ENCODE results near the gene SEMA3B. TPM values are rescaled to one million over a fixed set of nuclear protein-coding genes. Genes with fewer than 3 reads are reported as not detected.

SEMA3B gene
- total RNA-seq, 1 experiment from 2014 or later: 7.3 TPM

DNA sequence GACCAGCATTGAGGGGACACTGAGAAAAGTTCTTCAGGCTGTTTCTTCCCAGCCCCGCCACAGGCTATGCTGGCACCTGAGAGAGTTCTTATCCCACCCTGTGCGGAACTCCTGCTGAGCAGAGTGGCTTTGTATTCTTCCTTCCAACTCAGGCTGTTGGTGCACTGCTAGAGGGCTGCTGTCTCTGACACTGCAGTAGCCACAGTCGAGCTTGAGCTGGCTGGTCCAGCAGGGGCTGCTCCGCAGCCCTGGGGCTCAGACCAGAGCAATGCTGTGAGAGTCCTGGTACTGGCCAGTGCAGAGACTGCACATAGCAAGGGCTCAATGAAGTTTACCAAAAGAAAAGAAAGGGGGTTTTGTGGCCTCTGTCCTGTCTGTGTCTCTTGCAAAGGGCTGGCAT is 29.3 kb upstream of the SEMA3B start (continued):
- TF ChIP-seq, protein P1, sequence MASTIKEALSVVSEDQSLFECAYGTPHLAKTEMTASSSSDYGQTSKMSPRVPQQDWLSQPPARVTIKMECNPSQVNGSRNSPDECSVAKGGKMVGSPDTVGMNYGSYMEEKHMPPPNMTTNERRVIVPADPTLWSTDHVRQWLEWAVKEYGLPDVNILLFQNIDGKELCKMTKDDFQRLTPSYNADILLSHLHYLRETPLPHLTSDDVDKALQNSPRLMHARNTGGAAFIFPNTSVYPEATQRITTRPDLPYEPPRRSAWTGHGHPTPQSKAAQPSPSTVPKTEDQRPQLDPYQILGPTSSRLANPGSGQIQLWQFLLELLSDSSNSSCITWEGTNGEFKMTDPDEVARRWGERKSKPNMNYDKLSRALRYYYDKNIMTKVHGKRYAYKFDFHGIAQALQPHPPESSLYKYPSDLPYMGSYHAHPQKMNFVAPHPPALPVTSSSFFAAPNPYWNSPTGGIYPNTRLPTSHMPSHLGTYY (CRISPR knock-in tag; IDR thresholded peaks at IDR 0.05): no peak
- TF ChIP-seq, protein P2, sequence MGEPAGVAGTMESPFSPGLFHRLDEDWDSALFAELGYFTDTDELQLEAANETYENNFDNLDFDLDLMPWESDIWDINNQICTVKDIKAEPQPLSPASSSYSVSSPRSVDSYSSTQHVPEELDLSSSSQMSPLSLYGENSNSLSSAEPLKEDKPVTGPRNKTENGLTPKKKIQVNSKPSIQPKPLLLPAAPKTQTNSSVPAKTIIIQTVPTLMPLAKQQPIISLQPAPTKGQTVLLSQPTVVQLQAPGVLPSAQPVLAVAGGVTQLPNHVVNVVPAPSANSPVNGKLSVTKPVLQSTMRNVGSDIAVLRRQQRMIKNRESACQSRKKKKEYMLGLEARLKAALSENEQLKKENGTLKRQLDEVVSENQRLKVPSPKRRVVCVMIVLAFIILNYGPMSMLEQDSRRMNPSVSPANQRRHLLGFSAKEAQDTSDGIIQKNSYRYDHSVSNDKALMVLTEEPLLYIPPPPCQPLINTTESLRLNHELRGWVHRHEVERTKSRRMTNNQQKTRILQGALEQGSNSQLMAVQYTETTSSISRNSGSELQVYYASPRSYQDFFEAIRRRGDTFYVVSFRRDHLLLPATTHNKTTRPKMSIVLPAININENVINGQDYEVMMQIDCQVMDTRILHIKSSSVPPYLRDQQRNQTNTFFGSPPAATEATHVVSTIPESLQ (CRISPR knock-in tag; IDR thresholded peaks at IDR 0.05): no peak
- TF ChIP-seq TCF7 (CRISPR knock-in tag; IDR thresholded peaks at IDR 0.05; ENCODE audit: low read depth) (no peak), NFATC4 (CRISPR knock-in tag; IDR thresholded peaks at IDR 0.05) (no peak), HMGA2 (CRISPR knock-in tag; IDR thresholded peaks at IDR 0.05) (no peak)

DNA sequence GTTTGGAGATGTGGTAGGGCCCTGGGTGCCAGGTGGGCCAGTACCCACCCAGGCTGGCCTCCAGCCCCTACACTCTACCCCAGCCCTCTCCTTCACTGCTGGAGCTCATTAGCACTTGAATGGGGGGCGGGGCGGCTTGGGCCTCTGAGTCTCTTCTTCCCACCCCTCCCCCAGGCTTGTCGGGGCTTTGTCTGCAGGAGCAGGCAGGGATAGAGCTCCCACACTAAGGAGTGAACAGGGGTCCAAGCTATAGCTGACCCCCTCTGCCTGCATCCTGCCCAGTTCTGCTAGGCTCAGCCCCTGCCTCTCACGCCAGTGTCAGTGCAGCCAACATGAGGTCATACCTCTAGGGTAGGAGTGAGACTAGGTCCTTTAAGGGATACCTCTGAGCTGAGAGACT is 27.8 kb upstream of the SEMA3B start:
- POLR2A ChIA-PET: interaction anchor here (0.8 to 2.5 kb wide), 6 partner anchors 14 to 62 kb away, joined by 3 to 22 read pairs (median 5); partner anchors contain the start of genes HYAL1 and SEMA3B
- Mint-ChIP-seq H3K4me1 (peaks cover 86% of the 10 kb centered on the region), H3K36me3 (peaks cover 2% of the 10 kb centered on the region; the same call in 1 of the 2 replicates), H3K27ac (peak overlapping the region; percentile 96), H3K9me3 (no peaks in the 10 kb centered on the region), H3K4me3 (peak overlapping the region; percentile 69), H3K27me3 (ENCODE audit: low read depth) (no peaks in the 10 kb centered on the region)
- TF ChIP-seq TEAD1 (CRISPR knock-in tag; IDR thresholded peaks at IDR 0.05) (peak; percentile 85; the same call in 1 of the 2 replicates), SP1 (CRISPR knock-in tag; conservative IDR thresholded peaks at IDR 0.05) (peak; percentile 82), ETV6 (CRISPR knock-in tag; IDR thresholded peaks at IDR 0.05) (0 out of 2 replicates have a peak, but pooled peaks have one; percentile 65), ZNF423 (CRISPR knock-in tag; IDR thresholded peaks at IDR 0.05) (peak; percentile 60; the same call in 1 of the 2 replicates), CBFB (CRISPR knock-in tag; IDR thresholded peaks at IDR 0.05; ENCODE audit: low read depth) (0 out of 2 replicates have a peak, but pooled peaks have one; percentile 52), CREM (CRISPR knock-in tag; IDR thresholded peaks at IDR 0.05) (0 out of 2 replicates have a peak, but pooled peaks have one; percentile 18)
- TF ChIP-seq, protein P3, sequence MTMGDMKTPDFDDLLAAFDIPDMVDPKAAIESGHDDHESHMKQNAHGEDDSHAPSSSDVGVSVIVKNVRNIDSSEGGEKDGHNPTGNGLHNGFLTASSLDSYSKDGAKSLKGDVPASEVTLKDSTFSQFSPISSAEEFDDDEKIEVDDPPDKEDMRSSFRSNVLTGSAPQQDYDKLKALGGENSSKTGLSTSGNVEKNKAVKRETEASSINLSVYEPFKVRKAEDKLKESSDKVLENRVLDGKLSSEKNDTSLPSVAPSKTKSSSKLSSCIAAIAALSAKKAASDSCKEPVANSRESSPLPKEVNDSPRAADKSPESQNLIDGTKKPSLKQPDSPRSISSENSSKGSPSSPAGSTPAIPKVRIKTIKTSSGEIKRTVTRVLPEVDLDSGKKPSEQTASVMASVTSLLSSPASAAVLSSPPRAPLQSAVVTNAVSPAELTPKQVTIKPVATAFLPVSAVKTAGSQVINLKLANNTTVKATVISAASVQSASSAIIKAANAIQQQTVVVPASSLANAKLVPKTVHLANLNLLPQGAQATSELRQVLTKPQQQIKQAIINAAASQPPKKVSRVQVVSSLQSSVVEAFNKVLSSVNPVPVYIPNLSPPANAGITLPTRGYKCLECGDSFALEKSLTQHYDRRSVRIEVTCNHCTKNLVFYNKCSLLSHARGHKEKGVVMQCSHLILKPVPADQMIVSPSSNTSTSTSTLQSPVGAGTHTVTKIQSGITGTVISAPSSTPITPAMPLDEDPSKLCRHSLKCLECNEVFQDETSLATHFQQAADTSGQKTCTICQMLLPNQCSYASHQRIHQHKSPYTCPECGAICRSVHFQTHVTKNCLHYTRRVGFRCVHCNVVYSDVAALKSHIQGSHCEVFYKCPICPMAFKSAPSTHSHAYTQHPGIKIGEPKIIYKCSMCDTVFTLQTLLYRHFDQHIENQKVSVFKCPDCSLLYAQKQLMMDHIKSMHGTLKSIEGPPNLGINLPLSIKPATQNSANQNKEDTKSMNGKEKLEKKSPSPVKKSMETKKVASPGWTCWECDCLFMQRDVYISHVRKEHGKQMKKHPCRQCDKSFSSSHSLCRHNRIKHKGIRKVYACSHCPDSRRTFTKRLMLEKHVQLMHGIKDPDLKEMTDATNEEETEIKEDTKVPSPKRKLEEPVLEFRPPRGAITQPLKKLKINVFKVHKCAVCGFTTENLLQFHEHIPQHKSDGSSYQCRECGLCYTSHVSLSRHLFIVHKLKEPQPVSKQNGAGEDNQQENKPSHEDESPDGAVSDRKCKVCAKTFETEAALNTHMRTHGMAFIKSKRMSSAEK (CRISPR knock-in tag; IDR thresholded peaks at IDR 0.05; ENCODE audit: borderline replicate concordance): no peak
- TF ChIP-seq, protein P4, sequence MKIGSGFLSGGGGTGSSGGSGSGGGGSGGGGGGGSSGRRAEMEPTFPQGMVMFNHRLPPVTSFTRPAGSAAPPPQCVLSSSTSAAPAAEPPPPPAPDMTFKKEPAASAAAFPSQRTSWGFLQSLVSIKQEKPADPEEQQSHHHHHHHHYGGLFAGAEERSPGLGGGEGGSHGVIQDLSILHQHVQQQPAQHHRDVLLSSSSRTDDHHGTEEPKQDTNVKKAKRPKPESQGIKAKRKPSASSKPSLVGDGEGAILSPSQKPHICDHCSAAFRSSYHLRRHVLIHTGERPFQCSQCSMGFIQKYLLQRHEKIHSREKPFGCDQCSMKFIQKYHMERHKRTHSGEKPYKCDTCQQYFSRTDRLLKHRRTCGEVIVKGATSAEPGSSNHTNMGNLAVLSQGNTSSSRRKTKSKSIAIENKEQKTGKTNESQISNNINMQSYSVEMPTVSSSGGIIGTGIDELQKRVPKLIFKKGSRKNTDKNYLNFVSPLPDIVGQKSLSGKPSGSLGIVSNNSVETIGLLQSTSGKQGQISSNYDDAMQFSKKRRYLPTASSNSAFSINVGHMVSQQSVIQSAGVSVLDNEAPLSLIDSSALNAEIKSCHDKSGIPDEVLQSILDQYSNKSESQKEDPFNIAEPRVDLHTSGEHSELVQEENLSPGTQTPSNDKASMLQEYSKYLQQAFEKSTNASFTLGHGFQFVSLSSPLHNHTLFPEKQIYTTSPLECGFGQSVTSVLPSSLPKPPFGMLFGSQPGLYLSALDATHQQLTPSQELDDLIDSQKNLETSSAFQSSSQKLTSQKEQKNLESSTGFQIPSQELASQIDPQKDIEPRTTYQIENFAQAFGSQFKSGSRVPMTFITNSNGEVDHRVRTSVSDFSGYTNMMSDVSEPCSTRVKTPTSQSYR (CRISPR knock-in tag; IDR thresholded peaks at IDR 0.05): peak; percentile 97
- TF ChIP-seq, protein P5, sequence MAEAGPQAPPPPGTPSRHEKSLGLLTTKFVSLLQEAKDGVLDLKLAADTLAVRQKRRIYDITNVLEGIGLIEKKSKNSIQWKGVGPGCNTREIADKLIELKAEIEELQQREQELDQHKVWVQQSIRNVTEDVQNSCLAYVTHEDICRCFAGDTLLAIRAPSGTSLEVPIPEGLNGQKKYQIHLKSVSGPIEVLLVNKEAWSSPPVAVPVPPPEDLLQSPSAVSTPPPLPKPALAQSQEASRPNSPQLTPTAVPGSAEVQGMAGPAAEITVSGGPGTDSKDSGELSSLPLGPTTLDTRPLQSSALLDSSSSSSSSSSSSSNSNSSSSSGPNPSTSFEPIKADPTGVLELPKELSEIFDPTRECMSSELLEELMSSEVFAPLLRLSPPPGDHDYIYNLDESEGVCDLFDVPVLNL (CRISPR knock-in tag; IDR thresholded peaks at IDR 0.05; ENCODE audit: borderline replicate concordance, low read depth): no peak
- TF ChIP-seq, protein P6, sequence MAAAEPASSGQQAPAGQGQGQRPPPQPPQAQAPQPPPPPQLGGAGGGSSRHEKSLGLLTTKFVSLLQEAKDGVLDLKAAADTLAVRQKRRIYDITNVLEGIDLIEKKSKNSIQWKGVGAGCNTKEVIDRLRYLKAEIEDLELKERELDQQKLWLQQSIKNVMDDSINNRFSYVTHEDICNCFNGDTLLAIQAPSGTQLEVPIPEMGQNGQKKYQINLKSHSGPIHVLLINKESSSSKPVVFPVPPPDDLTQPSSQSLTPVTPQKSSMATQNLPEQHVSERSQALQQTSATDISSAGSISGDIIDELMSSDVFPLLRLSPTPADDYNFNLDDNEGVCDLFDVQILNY (CRISPR knock-in tag; IDR thresholded peaks at IDR 0.05): 0 out of 2 replicates have a peak, but pooled peaks have one; percentile 28
- DNase-seq (ENCODE audit: low spot score) (peak; percentile 95), ATAC-seq (peak; percentile 59)
- CTCF ChIA-PET: interaction anchor here (0.8 to 6.4 kb wide), 19 partner anchors 9 to 127 kb away, joined by 3 to 88 read pairs (median 5); partner anchors contain the start of genes HYAL3 and NAA80
